SK-N-SH (cell line): Measurements from ENCODE around the gene IMPG2. TPM values are rescaled to one million over a fixed set of nuclear protein-coding genes. Genes with fewer than 3 reads are reported as not detected.

Experiments
- CTCF ChIA-PET: fragments of 300-600, 350-600 bp; formaldehyde crosslinking; extraction: SDS; loops from one replicate; lab custom pipeline; 2021; lab: Yijun Ruan, JAX
- POLR2A ChIA-PET: fragments of 350-600 bp; sonication (Branson Sonifier 250); formaldehyde crosslinking; extraction: SDS; loops from one replicate; lab custom pipeline; 2020; ENCODE audit warnings: antibody characterized with exemption, inconsistent platforms; lab: Yijun Ruan, JAX
- DNase-seq: peaks from one replicate; pipeline ENCODE4 v3.0.0; 2012
- H2AFZ ChIP-seq: fragments of 200-600 bp; sonication (generic); 2 replicates; pipeline ENCODE4 v1.8.1; 2016; ENCODE audit warnings: antibody characterized with exemption, mild to moderate bottlenecking, low read depth
- H3F3A ChIP-seq: fragments of 200-600 bp; sonication (generic); replicated peaks from 2 replicates; pipeline ENCODE3; 2016; ENCODE audit warnings: antibody characterized with exemption, mild to moderate bottlenecking; ENCODE audit not compliant: insufficient read depth
- H3K27ac ChIP-seq, 2 experiments: fragments of 200-500 bp in 1 of 2; fragments of 200-600 bp in 1 of 2; sonication (Bioruptor generic) in 1 of 2; sonication (generic), shearing (Covaris generic) in 1 of 2; 2 replicates each; pipeline versions ENCODE4 v1.5.1 to v1.6.1; 2014 to 2016; ENCODE audit warnings: low read depth in 2 of 2, inconsistent platforms in 1 of 2, low read length in 1 of 2, mild to moderate bottlenecking in 1 of 2, mixed read lengths in 1 of 2
- H3K27me3 ChIP-seq: fragments of 200-600 bp; sonication (generic), shearing (Covaris generic); 2 replicates; pipeline ENCODE4 v1.6.1; 2016; ENCODE audit warnings: mixed run types; ENCODE audit not compliant: insufficient read depth
- H3K36me3 ChIP-seq, 2 experiments: fragments of 200-500 bp in 1 of 2; fragments of 200-600 bp in 1 of 2; sonication (Bioruptor generic) in 1 of 2; sonication (generic) in 1 of 2; replicated peaks in 1 of 2; 2 replicates each; pipeline versions ENCODE3 to v1.5.1; 2014 to 2016; ENCODE audit warnings: low read length in 1 of 2, mild to moderate bottlenecking in 1 of 2; ENCODE audit not compliant: insufficient read depth in 2 of 2, control insufficient read depth in 1 of 2
- H3K4me1 ChIP-seq, 2 experiments: fragments of 200-500 bp in 1 of 2; fragments of 200-600 bp in 1 of 2; sonication (Bioruptor generic) in 1 of 2; sonication (generic), shearing (Covaris generic) in 1 of 2; 2 replicates each; pipeline versions ENCODE4 v1.5.1 to v1.6.1; 2014 to 2016; ENCODE audit warnings: low read depth in 1 of 2, low read length in 1 of 2, mixed run types in 1 of 2; ENCODE audit not compliant: insufficient read depth in 2 of 2, control insufficient read depth in 1 of 2
- H3K4me2 ChIP-seq: fragments of 200-600 bp; sonication (generic), shearing (Covaris generic); 2 replicates; pipeline ENCODE4 v1.6.1; 2017; ENCODE audit warnings: mixed run types
- H3K4me3 ChIP-seq, 2 experiments: fragments of 200-500 bp in 1 of 2; fragments of 200-600 bp in 1 of 2; sonication (Bioruptor generic) in 1 of 2; sonication (generic), shearing (Covaris generic) in 1 of 2; 2 replicates each; pipeline versions ENCODE4 v1.5.1 to v1.8.1; 2014 to 2016; ENCODE audit warnings: low read depth in 2 of 2, inconsistent platforms in 1 of 2, low read length in 1 of 2, mild to moderate bottlenecking in 1 of 2, mixed read lengths in 1 of 2, moderate library complexity in 1 of 2
- H3K79me2 ChIP-seq: fragments of 200-600 bp; sonication (generic); 2 replicates; pipeline ENCODE4 v1.8.1; 2017; ENCODE audit warnings: mild to moderate bottlenecking; ENCODE audit not compliant: insufficient read depth
- H3K9ac ChIP-seq: fragments of 200-600 bp; sonication (generic); 2 replicates; pipeline ENCODE4 v1.6.1; 2017; ENCODE audit warnings: mixed run types
- H3K9me2 ChIP-seq: fragments of 200-600 bp; sonication (generic); 2 replicates; pipeline ENCODE4 v1.6.1; 2017; ENCODE audit warnings: mixed run types
- H3K9me3 ChIP-seq: fragments of 200-600 bp; sonication (generic); 2 replicates; pipeline ENCODE4 v1.6.1; 2017; ENCODE audit warnings: mixed run types, mild to moderate bottlenecking, moderate library complexity
- H4K20me1 ChIP-seq: fragments of 200-600 bp; sonication (generic); 2 replicates; pipeline ENCODE4 v1.6.1; 2017; ENCODE audit warnings: mild to moderate bottlenecking, mixed run types; ENCODE audit not compliant: insufficient read depth
- CHD2 ChIP-seq: fragments of 150-350 bp; IDR thresholded peaks from 2 replicates; pipeline ENCODE4 v1.6.1; 2018; ENCODE audit warnings: low read length; ENCODE audit not compliant: partially characterized antibody
- FOXJ3 ChIP-seq: sonication (generic); formaldehyde crosslinking; IDR thresholded peaks from 2 replicates; pipeline ENCODE4 v1.5.1; 2020; ENCODE audit warnings: mild to moderate bottlenecking, missing genetic modification reagents
- GABPA ChIP-seq: IDR thresholded peaks from 2 replicates; pipeline ENCODE4 v1.4.0; 2012; ENCODE audit warnings: low read depth, mild to moderate bottlenecking
- JUND ChIP-seq: IDR thresholded peaks from 2 replicates; pipeline ENCODE4 v1.4.0; 2012
- MXI1 ChIP-seq: IDR thresholded peaks from 2 replicates; pipeline ENCODE4 v1.6.1; 2012; ENCODE audit warnings: mild to moderate bottlenecking, low read depth, low read length, improper control_type of control experiment
- NFIC ChIP-seq: IDR thresholded peaks from 2 replicates; pipeline ENCODE4 v1.4.0; 2012; ENCODE audit warnings: borderline replicate concordance
- NRF1 ChIP-seq: IDR thresholded peaks from 2 replicates; pipeline ENCODE4 v1.6.1; 2012; ENCODE audit warnings: low read depth, mild to moderate bottlenecking, low read length
- POLR2AphosphoS5 ChIP-seq: IDR thresholded peaks from 2 replicates; pipeline ENCODE4 v1.6.1; 2012; ENCODE audit warnings: low read depth, low read length
- RAD21 ChIP-seq: IDR thresholded peaks from 2 replicates; pipeline ENCODE4 v1.6.1; 2012; ENCODE audit warnings: mild to moderate bottlenecking, low read length
- RCOR1 ChIP-seq: fragments of 150-350 bp; IDR thresholded peaks from 2 replicates; pipeline ENCODE4 v1.6.1; 2017; ENCODE audit warnings: antibody characterized with exemption, low read length
- RXRA ChIP-seq: IDR thresholded peaks from 2 replicates; pipeline ENCODE4 v1.4.0; 2012; ENCODE audit warnings: low read depth, mild to moderate bottlenecking, borderline replicate concordance
- SIN3A ChIP-seq: IDR thresholded peaks from 2 replicates; pipeline ENCODE4 v1.6.1; 2012; ENCODE audit warnings: low read depth, mild to moderate bottlenecking, low read length, moderate library complexity, borderline replicate concordance
- SMC3 ChIP-seq: IDR thresholded peaks from 2 replicates; pipeline ENCODE4 v1.6.1; 2012; ENCODE audit warnings: low read depth, low read length, improper control_type of control experiment
- TAF1 ChIP-seq: IDR thresholded peaks from 2 replicates; pipeline ENCODE4 v1.6.1; 2012; ENCODE audit warnings: low read depth, mild to moderate bottlenecking, low read length, moderate library complexity, borderline replicate concordance
- TCF12 ChIP-seq: IDR thresholded peaks from 2 replicates; pipeline ENCODE4 v1.4.0; 2012
- WGBS: methylation state at CpG from one replicate; pipeline ENCODE4 v1.1.6; 2017; ENCODE audit warnings: low lambda C conversion rate; 5-methylcytosine and 5-hydroxymethylcytosine counted together
- polyA plus RNA-seq, 3 experiments: library from polyadenylated mRNA; depleted of rRNA; stranded (reverse); fragments of >200 nt; gene quantifications; 2 replicates each; pipeline ENCODE4 v1.2.3, GENCODE V29; 2012
- TF ChIP-seq, protein P1 (sequence below): fragments of 150-350 bp; IDR thresholded peaks from 2 replicates; pipeline ENCODE4 v1.6.1; 2016; ENCODE audit warnings: mild to moderate bottlenecking, low read depth, low read length
- TF ChIP-seq, protein P2 (sequence below): IDR thresholded peaks from 2 replicates; pipeline ENCODE4; 2012
- TF ChIP-seq, protein P3 (sequence below): IDR thresholded peaks from 2 replicates; pipeline ENCODE4 v1.6.1; 2012; ENCODE audit warnings: mild to moderate bottlenecking, low read depth, low read length, moderate library complexity
- TF ChIP-seq, protein P4 (sequence below): fragments of 150-350 bp; IDR thresholded peaks from 2 replicates; pipeline ENCODE4 v1.6.1; 2017; ENCODE audit warnings: antibody characterized with exemption, low read length, low read depth, borderline replicate concordance
- TF ChIP-seq, protein P5 (sequence below): IDR thresholded peaks from 2 replicates; pipeline ENCODE4 v1.4.0; 2012; ENCODE audit warnings: low read depth
- TF ChIP-seq, protein P6 (sequence below): IDR thresholded peaks from 2 replicates; pipeline ENCODE4 v1.4.0; 2012; ENCODE audit warnings: low read depth, borderline replicate concordance

IMPG2 gene
- polyA plus RNA-seq, 1 of the 3 experiments (the other 2 are of a cell fraction), result 0.03 TPM

DNA sequence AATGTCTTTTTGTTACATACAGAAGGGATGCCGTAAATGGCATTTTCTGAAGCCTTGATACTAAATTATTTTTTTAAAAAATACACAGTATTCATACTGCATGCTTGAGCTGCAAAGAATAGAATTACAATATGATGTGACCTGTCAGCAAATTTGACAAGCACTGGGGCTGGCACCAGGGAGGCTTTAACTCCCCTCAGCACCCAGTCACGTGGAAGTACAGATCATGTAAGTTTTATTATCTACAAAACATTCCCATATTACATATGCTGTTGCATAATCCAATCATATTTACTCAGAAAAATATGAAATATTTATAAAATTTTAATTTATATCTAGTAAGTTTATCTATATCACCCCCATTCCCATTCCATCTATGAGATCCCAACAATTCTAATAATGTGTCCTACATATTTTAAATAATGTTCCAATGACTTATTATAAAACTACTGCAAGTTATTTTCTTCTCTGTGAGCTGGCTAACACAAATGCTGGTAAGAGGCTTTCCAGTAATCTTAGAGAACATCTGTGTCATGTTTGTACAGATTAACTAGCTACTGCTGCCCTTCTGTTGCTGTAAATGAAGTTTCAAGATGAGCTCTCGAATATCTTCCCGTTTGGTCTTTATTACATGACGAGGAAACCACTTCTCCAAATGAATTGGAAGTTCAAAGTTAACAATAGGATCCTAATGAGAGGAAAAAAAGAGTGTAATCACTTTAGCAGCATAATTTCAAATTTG, 5.2 kb upstream of the IMPG2 start:
- 95% methylated on average over 5 of the region's 5 CpGs for WGBS
- POLR2A ChIA-PET, result no interaction called here

DNA sequence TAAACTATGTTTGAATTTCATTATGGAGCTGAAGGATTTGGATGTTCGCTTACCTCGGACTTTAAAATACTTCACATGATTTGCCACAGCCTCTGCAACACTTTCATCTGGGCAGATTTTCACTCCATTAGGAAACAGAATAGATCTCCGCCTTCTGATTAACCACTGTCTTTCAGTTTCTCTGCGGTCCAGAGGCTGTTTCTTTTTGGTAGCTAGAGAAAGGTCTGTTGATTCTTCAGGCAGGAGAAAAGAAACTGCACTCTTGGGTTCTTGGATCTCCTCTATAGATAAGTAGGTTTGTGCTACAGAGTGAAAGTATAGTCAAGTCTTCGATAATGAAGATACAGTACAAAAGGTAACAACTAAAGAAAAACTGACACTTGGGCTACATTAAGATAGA, 844 bp downstream of the IMPG2 start:
- H2AFZ ChIP-seq, result no peak overlapping the region
- TF ChIP-seq, protein P1, sequence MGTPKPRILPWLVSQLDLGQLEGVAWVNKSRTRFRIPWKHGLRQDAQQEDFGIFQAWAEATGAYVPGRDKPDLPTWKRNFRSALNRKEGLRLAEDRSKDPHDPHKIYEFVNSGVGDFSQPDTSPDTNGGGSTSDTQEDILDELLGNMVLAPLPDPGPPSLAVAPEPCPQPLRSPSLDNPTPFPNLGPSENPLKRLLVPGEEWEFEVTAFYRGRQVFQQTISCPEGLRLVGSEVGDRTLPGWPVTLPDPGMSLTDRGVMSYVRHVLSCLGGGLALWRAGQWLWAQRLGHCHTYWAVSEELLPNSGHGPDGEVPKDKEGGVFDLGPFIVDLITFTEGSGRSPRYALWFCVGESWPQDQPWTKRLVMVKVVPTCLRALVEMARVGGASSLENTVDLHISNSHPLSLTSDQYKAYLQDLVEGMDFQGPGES, result no peak
- TF ChIP-seq GABPA, result no peak
- TF ChIP-seq, protein P2, sequence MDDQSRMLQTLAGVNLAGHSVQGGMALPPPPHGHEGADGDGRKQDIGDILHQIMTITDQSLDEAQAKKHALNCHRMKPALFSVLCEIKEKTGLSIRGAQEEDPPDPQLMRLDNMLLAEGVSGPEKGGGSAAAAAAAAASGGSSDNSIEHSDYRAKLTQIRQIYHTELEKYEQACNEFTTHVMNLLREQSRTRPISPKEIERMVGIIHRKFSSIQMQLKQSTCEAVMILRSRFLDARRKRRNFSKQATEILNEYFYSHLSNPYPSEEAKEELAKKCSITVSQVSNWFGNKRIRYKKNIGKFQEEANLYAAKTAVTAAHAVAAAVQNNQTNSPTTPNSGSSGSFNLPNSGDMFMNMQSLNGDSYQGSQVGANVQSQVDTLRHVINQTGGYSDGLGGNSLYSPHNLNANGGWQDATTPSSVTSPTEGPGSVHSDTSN, result no peak
- no peak for TF ChIP-seq RCOR1
- TF ChIP-seq MXI1, result no peak
- TF ChIP-seq, protein P3, sequence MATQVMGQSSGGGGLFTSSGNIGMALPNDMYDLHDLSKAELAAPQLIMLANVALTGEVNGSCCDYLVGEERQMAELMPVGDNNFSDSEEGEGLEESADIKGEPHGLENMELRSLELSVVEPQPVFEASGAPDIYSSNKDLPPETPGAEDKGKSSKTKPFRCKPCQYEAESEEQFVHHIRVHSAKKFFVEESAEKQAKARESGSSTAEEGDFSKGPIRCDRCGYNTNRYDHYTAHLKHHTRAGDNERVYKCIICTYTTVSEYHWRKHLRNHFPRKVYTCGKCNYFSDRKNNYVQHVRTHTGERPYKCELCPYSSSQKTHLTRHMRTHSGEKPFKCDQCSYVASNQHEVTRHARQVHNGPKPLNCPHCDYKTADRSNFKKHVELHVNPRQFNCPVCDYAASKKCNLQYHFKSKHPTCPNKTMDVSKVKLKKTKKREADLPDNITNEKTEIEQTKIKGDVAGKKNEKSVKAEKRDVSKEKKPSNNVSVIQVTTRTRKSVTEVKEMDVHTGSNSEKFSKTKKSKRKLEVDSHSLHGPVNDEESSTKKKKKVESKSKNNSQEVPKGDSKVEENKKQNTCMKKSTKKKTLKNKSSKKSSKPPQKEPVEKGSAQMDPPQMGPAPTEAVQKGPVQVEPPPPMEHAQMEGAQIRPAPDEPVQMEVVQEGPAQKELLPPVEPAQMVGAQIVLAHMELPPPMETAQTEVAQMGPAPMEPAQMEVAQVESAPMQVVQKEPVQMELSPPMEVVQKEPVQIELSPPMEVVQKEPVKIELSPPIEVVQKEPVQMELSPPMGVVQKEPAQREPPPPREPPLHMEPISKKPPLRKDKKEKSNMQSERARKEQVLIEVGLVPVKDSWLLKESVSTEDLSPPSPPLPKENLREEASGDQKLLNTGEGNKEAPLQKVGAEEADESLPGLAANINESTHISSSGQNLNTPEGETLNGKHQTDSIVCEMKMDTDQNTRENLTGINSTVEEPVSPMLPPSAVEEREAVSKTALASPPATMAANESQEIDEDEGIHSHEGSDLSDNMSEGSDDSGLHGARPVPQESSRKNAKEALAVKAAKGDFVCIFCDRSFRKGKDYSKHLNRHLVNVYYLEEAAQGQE, result no peak
- TF ChIP-seq RAD21, result no peak
- H3K4me1 ChIP-seq, result no peaks in the 10 kb centered on the region; a peak in 1 of 4 replicates
- POLR2A ChIA-PET, result no interaction called here
- no peaks in the 10 kb centered on the region; the same call in 1 of the 2 replicates for H3K9me2 ChIP-seq
- H3K9ac ChIP-seq, result no peak overlapping the region
- WGBS, result 92% methylated on average over 5 of the region's 5 CpGs
- no peaks in the 10 kb centered on the region for H3F3A ChIP-seq
- no peak overlapping the region for H3K4me3 ChIP-seq
- H3K27ac ChIP-seq, result no peak overlapping the region
- no peak overlapping the region for H3K4me2 ChIP-seq
- no peaks in the 10 kb centered on the region for H3K27me3 ChIP-seq
- no peaks in the 10 kb centered on the region for H3K9me3 ChIP-seq
- no peak for DNase-seq
- H4K20me1 ChIP-seq, result no peaks in the 10 kb centered on the region
- H3K79me2 ChIP-seq, result no peaks in the 10 kb centered on the region
- CTCF ChIA-PET, result no interaction called here
- peaks cover 0 to 1% of the 10 kb centered on the region in 2 experiments for H3K36me3 ChIP-seq

More for the DNA sequence above, 5.2 kb upstream of the IMPG2 start:
- Histone ChIP-seq H3K36me3 (peaks cover 15 to 36% of the 10 kb centered on the region in 2 experiments), H3K4me2 (no peak overlapping the region), H3K9ac (no peak overlapping the region), H3K9me2 (no peaks in the 10 kb centered on the region; the same call in 1 of the 2 replicates), H3K27me3 (no peaks in the 10 kb centered on the region), H4K20me1 (no peaks in the 10 kb centered on the region), H3K27ac (no peak overlapping the region), H3K79me2 (no peaks in the 10 kb centered on the region; the same call in 1 of the 2 replicates), H3K9me3 (no peaks in the 10 kb centered on the region), H3K4me3 (no peak overlapping the region), H2AFZ (no peak overlapping the region), H3K4me1 (no peaks in the 10 kb centered on the region; a peak in 2 of 4 replicates), H3F3A (no peaks in the 10 kb centered on the region)
- DNase-seq, result no peak
- CTCF ChIA-PET, result no interaction called here
- TF ChIP-seq, protein P4, sequence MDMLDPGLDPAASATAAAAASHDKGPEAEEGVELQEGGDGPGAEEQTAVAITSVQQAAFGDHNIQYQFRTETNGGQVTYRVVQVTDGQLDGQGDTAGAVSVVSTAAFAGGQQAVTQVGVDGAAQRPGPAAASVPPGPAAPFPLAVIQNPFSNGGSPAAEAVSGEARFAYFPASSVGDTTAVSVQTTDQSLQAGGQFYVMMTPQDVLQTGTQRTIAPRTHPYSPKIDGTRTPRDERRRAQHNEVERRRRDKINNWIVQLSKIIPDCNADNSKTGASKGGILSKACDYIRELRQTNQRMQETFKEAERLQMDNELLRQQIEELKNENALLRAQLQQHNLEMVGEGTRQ, result no peak
- TF ChIP-seq, protein P5, sequence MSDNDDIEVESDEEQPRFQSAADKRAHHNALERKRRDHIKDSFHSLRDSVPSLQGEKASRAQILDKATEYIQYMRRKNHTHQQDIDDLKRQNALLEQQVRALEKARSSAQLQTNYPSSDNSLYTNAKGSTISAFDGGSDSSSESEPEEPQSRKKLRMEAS, result no peak
- TF ChIP-seq CHD2 (no peak), RAD21 (no peak), JUND (no peak), FOXJ3 (CRISPR knock-in tag) (no peak), GABPA (no peak), NRF1 (no peak), MXI1 (no peak), SMC3 (no peak), NFIC (no peak), TCF12 (no peak), TAF1 (no peak), SIN3A (no peak), RXRA (no peak), POLR2AphosphoS5 (no peak)
- TF ChIP-seq, protein P6, sequence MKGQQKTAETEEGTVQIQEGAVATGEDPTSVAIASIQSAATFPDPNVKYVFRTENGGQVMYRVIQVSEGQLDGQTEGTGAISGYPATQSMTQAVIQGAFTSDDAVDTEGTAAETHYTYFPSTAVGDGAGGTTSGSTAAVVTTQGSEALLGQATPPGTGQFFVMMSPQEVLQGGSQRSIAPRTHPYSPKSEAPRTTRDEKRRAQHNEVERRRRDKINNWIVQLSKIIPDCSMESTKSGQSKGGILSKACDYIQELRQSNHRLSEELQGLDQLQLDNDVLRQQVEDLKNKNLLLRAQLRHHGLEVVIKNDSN, result no peak
- TF ChIP-seq, protein P2, result no peak
